ENCODE data around the gene SLC7A8.

Gene SLC7A8

DNA sequence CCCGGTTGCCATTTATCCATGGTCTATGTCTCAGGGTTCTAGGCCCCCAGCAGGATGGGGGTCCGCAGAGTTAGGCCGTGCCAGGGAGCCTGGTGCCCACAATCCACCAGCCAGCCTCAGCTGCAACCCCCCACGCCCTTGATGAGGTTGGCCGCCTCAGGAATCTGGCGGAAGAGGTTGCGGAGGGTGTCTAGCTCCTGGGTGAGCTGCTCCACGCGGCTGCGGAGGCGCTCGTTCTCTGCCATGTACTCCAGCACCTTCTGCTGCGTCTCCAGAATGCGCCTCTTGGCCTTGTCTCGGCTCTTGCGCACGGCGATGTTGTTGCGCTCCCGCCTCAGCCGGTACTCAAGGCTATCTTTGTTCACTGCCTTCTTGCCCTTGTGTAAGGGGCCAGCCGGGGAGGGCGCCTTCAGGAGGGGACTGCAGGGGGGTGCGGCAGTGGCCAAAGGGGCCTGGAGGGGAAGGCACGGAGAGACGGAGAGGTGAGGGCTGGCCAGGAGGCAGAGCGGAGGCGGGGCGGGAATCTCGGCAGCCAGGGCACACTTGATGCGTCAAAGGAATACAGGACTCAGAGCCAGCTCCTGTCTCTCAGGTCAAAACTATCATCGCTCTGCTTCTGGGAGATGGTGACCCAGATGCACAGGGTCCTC, 66.0 kb downstream of the SLC7A8 start:
- in situ Hi-C loops (cut with HindIII; ENCODE audit: low pct_ligation_motif_present, low sequenced_read_pairs), result no loop called here
- DNase-seq, result no peak
- no peak overlapping the region for H3K4me3 ChIP-seq (ENCODE audit: low read depth, low read length)
- H3K36me3 ChIP-seq (replicated peaks), result no peaks in the 10 kb centered on the region
- no peaks in the 10 kb centered on the region for H3K27me3 ChIP-seq (replicated peaks)
- TF ChIP-seq, protein P1, sequence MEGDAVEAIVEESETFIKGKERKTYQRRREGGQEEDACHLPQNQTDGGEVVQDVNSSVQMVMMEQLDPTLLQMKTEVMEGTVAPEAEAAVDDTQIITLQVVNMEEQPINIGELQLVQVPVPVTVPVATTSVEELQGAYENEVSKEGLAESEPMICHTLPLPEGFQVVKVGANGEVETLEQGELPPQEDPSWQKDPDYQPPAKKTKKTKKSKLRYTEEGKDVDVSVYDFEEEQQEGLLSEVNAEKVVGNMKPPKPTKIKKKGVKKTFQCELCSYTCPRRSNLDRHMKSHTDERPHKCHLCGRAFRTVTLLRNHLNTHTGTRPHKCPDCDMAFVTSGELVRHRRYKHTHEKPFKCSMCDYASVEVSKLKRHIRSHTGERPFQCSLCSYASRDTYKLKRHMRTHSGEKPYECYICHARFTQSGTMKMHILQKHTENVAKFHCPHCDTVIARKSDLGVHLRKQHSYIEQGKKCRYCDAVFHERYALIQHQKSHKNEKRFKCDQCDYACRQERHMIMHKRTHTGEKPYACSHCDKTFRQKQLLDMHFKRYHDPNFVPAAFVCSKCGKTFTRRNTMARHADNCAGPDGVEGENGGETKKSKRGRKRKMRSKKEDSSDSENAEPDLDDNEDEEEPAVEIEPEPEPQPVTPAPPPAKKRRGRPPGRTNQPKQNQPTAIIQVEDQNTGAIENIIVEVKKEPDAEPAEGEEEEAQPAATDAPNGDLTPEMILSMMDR (IDR thresholded peaks at IDR 0.05; ENCODE audit: low read depth, low read length, missing control alignments), result no peak
- H3K27ac ChIP-seq, result no peak overlapping the region

DNA sequence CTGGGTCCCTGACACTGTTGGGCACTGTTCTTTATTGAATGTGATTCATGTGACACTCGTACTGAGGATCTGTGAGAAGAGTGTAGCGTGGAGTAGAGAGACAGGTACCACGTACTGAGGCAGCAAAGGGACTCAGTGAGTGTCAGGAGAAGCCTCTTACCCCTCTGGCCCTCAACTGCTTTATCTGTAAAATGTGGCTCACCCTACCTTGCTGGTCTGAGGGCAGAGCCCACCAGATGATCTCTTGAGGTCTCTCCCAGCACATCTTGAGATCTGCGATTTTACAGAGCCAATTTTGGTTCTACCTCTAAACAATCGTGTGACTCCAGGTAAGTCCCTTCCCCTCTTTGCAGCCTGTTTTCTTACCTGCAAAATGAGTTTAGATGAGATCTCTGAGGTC, 67.5 kb downstream of the SLC7A8 start:
- no peak for DNase-seq
- Histone ChIP-seq H3K27ac (peak overlapping the region; percentile 66), H3K27me3 (replicated peaks) (peaks cover 3% of the 10 kb centered on the region), H3K4me3 (ENCODE audit: low read depth, low read length) (no peak overlapping the region), H3K36me3 (replicated peaks) (no peaks in the 10 kb centered on the region)
- in situ Hi-C loops (cut with HindIII; ENCODE audit: low pct_ligation_motif_present, low sequenced_read_pairs), result no loop called here
- TF ChIP-seq, protein P1 (IDR thresholded peaks at IDR 0.05; ENCODE audit: low read depth, low read length, missing control alignments), result no peak

DNA sequence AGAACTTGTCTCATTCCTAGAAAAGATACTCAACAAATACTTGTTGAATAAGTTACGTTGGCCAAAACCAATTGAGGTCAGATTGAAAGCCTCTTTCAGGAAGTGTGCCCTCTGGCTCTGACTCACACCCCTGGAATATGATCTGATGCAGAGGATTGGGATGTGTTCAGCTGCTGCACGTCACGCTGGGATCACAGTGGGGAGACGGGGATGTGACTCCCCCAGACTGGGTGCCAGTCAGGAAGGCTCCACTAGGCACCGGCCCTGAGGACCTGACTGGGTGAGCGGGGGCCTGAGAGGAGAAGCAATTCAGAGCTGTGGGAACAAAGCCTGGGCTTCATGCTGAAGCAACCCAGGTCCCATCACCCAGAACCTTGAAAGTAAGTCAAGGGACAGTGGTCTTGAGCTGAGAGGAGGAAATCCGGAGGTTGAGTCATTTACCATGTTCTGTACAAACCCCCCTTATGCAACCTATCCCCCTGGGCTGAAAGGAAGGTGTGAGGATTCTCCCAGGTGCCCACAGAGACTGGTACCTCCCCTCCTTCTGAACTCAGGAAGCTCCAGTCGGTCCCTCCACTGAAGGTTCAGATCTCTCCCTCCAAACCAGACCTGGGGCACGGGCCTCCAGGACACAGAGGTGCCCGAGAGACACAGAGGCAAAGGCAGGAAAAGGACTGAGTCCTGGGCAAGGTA, 68.3 kb downstream of the SLC7A8 start:
- Histone ChIP-seq H3K27me3 (replicated peaks) (peaks cover 4% of the 10 kb centered on the region), H3K4me3 (ENCODE audit: low read depth, low read length) (peak overlapping the region; percentile 20), H3K27ac (peak overlapping the region; percentile 66), H3K36me3 (replicated peaks) (no peaks in the 10 kb centered on the region)
- peak; percentile 93 for DNase-seq
- in situ Hi-C loops (cut with HindIII; ENCODE audit: low pct_ligation_motif_present, low sequenced_read_pairs), result no loop called here
- TF ChIP-seq, protein P1 (IDR thresholded peaks at IDR 0.05; ENCODE audit: low read depth, low read length, missing control alignments), result no peak

DNA sequence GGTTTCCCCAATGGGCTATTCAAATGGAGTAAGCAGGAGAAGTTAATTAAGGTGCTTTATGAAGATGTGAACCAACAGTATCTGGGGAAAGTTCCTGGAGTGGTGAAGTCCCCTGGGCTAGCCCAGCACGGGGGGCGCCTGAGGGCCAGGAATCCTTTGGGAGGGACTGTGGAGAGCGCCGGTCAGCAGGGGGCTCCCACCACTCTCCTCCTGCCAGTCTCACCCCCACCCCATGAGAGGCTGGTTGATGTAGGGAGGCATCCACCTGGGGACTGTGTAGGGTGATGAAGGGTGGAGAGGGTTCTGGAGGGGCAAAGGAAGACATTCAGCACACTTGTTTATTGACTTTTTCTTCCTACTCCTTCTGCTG, 68.8 kb downstream of the SLC7A8 start:
- in situ Hi-C loops (cut with HindIII; ENCODE audit: low pct_ligation_motif_present, low sequenced_read_pairs), result no loop called here
- Histone ChIP-seq H3K27ac (peak overlapping the region; percentile 54), H3K27me3 (replicated peaks) (peaks cover 4% of the 10 kb centered on the region), H3K36me3 (replicated peaks) (no peaks in the 10 kb centered on the region), H3K4me3 (ENCODE audit: low read depth, low read length) (no peak overlapping the region)
- no peak for DNase-seq
- TF ChIP-seq, protein P1 (IDR thresholded peaks at IDR 0.05; ENCODE audit: low read depth, low read length, missing control alignments), result peak; percentile 38

GRCh38 chr14:23114120-23114458, 69.4 kb downstream of the SLC7A8 start:
- DNase-seq, result no peak
- no peak overlapping the region for H3K27ac ChIP-seq
- in situ Hi-C loops (cut with HindIII; ENCODE audit: low pct_ligation_motif_present, low sequenced_read_pairs), result no loop called here

More at GRCh38 chr14:23114120-23114458, 69.4 kb downstream of the SLC7A8 start:
- Histone ChIP-seq H3K36me3 (replicated peaks) (no peaks in the 10 kb centered on the region), H3K4me3 (ENCODE audit: low read depth, low read length) (no peak overlapping the region), H3K27me3 (replicated peaks) (peaks cover 4% of the 10 kb centered on the region)
- TF ChIP-seq, protein P1 (IDR thresholded peaks at IDR 0.05; ENCODE audit: low read depth, low read length, missing control alignments), result no peak
